DLD1 (cell line): ENCODE data around the gene PGPEP1.

Experiments
- in situ Hi-C: cut with HindIII; loops from 2 replicates; pipeline ENCODE4 v1.10.0; 2017; ENCODE audit warnings: low sequenced_read_pairs

Gene PGPEP1

GRCh38 chr19:18340190-18340989, at the start of gene PGPEP1:
Gene PGPEP1 (plus strand): TSS chr19:18340598. CDS start chr19:18340682, 84 bp downstream.
- in situ Hi-C loops = no loop called here

- in situ Hi-C loops = no loop called here
These were observed 49.3 kb upstream of the PGPEP1 start for GRCh38 chr19:18291019-18291524.

GRCh38 chr19:18291590-18292461, 48.6 kb upstream of the PGPEP1 start:
- in situ Hi-C loops = no loop called here

GRCh38 chr19:18292462-18292809, 48.0 kb upstream of the PGPEP1 start:
- in situ Hi-C loops = no loop called here

- in situ Hi-C loops = no loop called here
These were observed 47.4 kb upstream of the PGPEP1 start for GRCh38 chr19:18292810-18293641.

GRCh38 chr19:18293642-18294466, 46.5 kb upstream of the PGPEP1 start:
- in situ Hi-C loops = no loop called here

GRCh38 chr19:18294467-18294864, 45.9 kb upstream of the PGPEP1 start:
- in situ Hi-C loops = no loop called here

GRCh38 chr19:18295034-18295451, 45.4 kb upstream of the PGPEP1 start:
- in situ Hi-C loops = no loop called here

GRCh38 chr19:18297308-18297707, 43.1 kb upstream of the PGPEP1 start:
- in situ Hi-C loops = no loop called here

- in situ Hi-C loops = no loop called here
These were observed 41.8 kb upstream of the PGPEP1 start for GRCh38 chr19:18298601-18299000.

GRCh38 chr19:18299654-18300053, 40.7 kb upstream of the PGPEP1 start:
- in situ Hi-C loops = no loop called here

GRCh38 chr19:18300930-18301717, 39.3 kb upstream of the PGPEP1 start:
- in situ Hi-C loops = no loop called here

- in situ Hi-C loops = no loop called here
These were observed 38.7 kb upstream of the PGPEP1 start for GRCh38 chr19:18301718-18302111.

GRCh38 chr19:18304208-18304457, 36.3 kb upstream of the PGPEP1 start:
- in situ Hi-C loops = no loop called here

- in situ Hi-C loops = no loop called here
These were observed 35.7 kb upstream of the PGPEP1 start for GRCh38 chr19:18304458-18305310.

GRCh38 chr19:18306209-18306887, 34.0 kb upstream of the PGPEP1 start:
- in situ Hi-C loops = no loop called here

GRCh38 chr19:18306888-18307260, 33.5 kb upstream of the PGPEP1 start:
- in situ Hi-C loops = no loop called here

- in situ Hi-C loops = no loop called here
These were observed 33.1 kb upstream of the PGPEP1 start for GRCh38 chr19:18307271-18307681.
